Mucosa of rectum (tissue), 2 donors: ENCODE measurements around the gene FSTL3.
A peak's percentile ranks its signal among the peaks of the same experiment; 100 is the strongest.

Source experiments
- H3K27ac ChIP-seq, 2 donors: one replicate each; pipeline ENCODE4 v1.7.0; 2013; ENCODE audit warnings: inconsistent platforms in 2 of 2, low read depth in 2 of 2, low read length in 2 of 2
- H3K27me3 ChIP-seq, 2 donors: one replicate each; pipeline ENCODE4 v1.7.0; 2013; ENCODE audit warnings: low read length in 2 of 2; ENCODE audit not compliant: control insufficient read depth in 2 of 2, insufficient read depth in 2 of 2
- H3K36me3 ChIP-seq, 2 donors: one replicate each; pipeline ENCODE4 v1.7.0; 2013; ENCODE audit warnings: low read length in 2 of 2; ENCODE audit not compliant: control insufficient read depth in 2 of 2, insufficient read depth in 2 of 2
- H3K4me1 ChIP-seq, 2 donors: one replicate each; pipeline ENCODE4 v1.7.0; 2013; ENCODE audit warnings: low read length in 2 of 2, mild to moderate bottlenecking in 1 of 2; ENCODE audit not compliant: control insufficient read depth in 2 of 2, insufficient read depth in 2 of 2
- H3K4me3 ChIP-seq, 2 donors: one replicate each; pipeline ENCODE4 v1.7.0; 2013; ENCODE audit warnings: low read length in 2 of 2
- H3K9ac ChIP-seq, 2 donors: one replicate each; pipeline ENCODE4 v1.7.0; 2013; ENCODE audit warnings: low read length in 2 of 2, low read depth in 1 of 2, mild to moderate bottlenecking in 1 of 2
- H3K9me3 ChIP-seq, 2 donors: one replicate each; pipeline ENCODE4 v1.7.0; 2013; ENCODE audit warnings: low read length in 2 of 2; ENCODE audit not compliant: control insufficient read depth in 2 of 2
- donor health status: healthy.
- donor health status: Normal muscosa, but diverticular disease.

Gene FSTL3

GRCh38 chr19:674282-675151 is 1.7 kb upstream of the FSTL3 start:
- H3K4me1 ChIP-seq = peaks cover 12 to 13% of the 10 kb centered on the region in 2 donors
- no peak overlapping the region for H3K9ac ChIP-seq
- H3K36me3 ChIP-seq = no peaks in the 10 kb centered on the region
- no peak overlapping the region for H3K27ac ChIP-seq
- H3K9me3 ChIP-seq = no peaks in the 10 kb centered on the region
- peaks cover 4 to 8% of the 10 kb centered on the region in 2 donors for H3K27me3 ChIP-seq
- no peak overlapping the region for H3K4me3 ChIP-seq

GRCh38 chr19:676007-676338 is 219 bp upstream of the FSTL3 start:
- H3K9ac ChIP-seq = no peak overlapping the region

DNA sequence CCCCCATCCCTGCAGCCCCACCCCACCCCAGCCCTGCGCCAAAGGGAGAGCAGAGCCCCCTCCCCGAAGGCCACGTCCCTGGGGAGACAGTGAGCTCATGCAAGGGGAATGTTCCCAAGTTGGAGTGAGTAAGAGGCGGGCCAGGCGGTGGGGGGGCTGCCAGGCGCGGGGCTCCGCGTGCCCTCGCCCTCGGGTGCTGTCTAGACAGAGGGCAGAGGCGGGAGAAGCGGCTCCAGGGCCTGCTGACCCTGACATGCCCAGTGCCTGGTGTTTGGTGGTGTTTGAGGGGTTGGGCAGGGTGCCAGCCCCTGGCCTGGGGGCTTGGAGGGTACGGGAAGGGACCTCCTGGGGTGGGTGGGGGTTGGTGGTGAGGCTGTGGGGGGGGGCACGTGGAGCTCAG is 1.0 kb downstream of the FSTL3 start:
- Histone ChIP-seq H3K27me3 (peaks cover 3 to 8% of the 10 kb centered on the region in 2 donors), H3K27ac (peak overlapping the region; percentile 58 to 68), H3K9ac (no peak overlapping the region), H3K36me3 (no peaks in the 10 kb centered on the region), H3K9me3 (no peaks in the 10 kb centered on the region), H3K4me3 (no peak overlapping the region), H3K4me1 (peaks cover 13 to 14% of the 10 kb centered on the region in 2 donors)

More at GRCh38 chr19:676007-676338, 219 bp upstream of the FSTL3 start:
- H3K27me3 ChIP-seq = peaks cover 3 to 8% of the 10 kb centered on the region in 2 donors
- peaks cover 13 to 14% of the 10 kb centered on the region in 2 donors for H3K4me1 ChIP-seq
- peak overlapping the region in 1 of 2 donors; percentile 20 for H3K4me3 ChIP-seq
- no peaks in the 10 kb centered on the region for H3K36me3 ChIP-seq
- no peak overlapping the region for H3K27ac ChIP-seq
- H3K9me3 ChIP-seq = no peaks in the 10 kb centered on the region

GRCh38 chr19:677601-678436 is 1.6 kb downstream of the FSTL3 start:
- peak overlapping the region in 1 of 2 donors; percentile 22 for H3K4me3 ChIP-seq
- H3K27me3 ChIP-seq = peaks cover 3 to 8% of the 10 kb centered on the region in 2 donors
- peaks cover 13 to 14% of the 10 kb centered on the region in 2 donors for H3K4me1 ChIP-seq
- no peaks in the 10 kb centered on the region for H3K36me3 ChIP-seq
- no peak overlapping the region for H3K9ac ChIP-seq
- H3K27ac ChIP-seq = peak overlapping the region in 1 of 2 donors; percentile 68
- no peaks in the 10 kb centered on the region for H3K9me3 ChIP-seq

DNA sequence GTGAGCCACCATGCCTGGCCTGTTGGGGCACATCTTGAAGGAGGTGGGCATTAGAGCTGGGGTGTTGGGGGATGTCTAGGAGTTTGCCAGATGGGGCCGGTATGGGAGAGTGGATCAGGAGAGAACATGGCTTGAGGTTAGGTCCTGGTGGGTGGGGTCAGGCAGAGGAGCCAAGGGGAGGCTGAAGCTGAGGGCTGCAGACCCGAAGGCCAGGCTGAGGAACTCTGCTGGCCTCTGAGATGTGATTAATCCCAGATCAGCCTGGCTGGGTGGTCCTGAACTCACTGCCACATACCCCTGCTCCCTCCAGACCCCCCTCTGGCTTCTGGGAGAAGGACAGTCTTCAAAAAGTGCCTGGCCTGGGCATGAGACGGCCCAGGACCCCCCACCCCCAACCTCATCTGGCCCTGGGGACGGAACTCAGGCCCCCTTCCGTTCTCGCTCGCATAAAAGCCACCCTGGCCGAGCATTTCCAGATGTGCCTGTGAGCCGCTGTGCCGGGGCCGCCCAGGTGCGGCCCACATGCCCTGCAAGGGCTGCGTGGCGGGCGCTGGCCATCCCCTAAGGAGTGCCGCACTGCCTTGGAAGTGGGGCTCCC is 2.7 kb downstream of the FSTL3 start:
- Histone ChIP-seq H3K4me1 (peaks cover 13 to 14% of the 10 kb centered on the region in 2 donors), H3K4me3 (no peak overlapping the region), H3K27ac (peak overlapping the region in 1 of 2 donors; percentile 87), H3K36me3 (no peaks in the 10 kb centered on the region), H3K27me3 (peaks cover 3 to 8% of the 10 kb centered on the region in 2 donors), H3K9me3 (no peaks in the 10 kb centered on the region), H3K9ac (no peak overlapping the region)

DNA sequence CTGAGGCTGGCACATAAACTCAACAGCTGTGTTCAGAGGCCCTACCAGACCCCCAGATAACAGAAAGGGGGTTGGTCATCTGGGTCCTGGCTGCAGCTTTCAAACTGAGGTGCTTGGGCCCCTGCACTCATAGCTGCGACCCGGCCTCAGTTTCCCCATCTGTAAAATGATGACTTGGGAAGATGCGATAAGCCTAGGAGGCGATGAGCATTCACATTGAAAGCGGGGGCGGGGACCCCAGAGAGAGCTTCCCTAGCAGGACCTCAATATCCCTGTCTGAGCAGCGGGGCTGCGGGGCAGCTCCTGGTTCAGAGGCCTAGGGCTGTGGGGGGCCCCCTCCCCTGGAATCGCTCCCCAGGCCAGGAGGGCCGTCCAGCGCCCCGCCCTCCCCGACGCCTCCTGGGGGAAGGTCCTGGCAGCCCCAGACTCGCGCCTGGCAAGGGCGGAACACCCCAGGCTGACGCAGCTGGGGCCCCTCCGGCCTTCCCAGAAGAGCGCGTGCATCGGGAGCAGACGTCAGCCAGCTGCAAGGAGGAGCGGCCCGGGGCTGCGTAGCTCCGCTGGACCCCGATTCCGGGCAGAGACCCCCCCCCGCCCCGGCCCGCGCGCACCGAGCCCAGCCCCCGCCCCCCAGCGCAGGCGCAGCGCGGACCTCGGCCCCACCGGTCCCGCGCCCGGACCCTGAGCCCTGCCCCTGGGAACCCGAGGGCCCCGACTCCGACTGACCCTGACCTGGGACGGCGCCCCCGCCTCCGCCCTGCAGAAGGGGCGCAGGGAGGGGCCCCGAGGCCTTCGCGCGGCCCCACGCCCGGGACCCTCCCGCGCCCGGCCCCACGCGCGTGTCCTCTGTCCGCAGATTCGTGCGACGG is 3.5 kb downstream of the FSTL3 start:
- Histone ChIP-seq H3K9me3 (no peaks in the 10 kb centered on the region), H3K9ac (peak overlapping the region; percentile 65 to 78), H3K36me3 (no peaks in the 10 kb centered on the region), H3K27ac (peak overlapping the region; percentile 71 to 87), H3K4me1 (peaks cover 13 to 14% of the 10 kb centered on the region in 2 donors), H3K27me3 (peaks cover 3 to 8% of the 10 kb centered on the region in 2 donors), H3K4me3 (peak overlapping the region; percentile 44 to 66)

DNA sequence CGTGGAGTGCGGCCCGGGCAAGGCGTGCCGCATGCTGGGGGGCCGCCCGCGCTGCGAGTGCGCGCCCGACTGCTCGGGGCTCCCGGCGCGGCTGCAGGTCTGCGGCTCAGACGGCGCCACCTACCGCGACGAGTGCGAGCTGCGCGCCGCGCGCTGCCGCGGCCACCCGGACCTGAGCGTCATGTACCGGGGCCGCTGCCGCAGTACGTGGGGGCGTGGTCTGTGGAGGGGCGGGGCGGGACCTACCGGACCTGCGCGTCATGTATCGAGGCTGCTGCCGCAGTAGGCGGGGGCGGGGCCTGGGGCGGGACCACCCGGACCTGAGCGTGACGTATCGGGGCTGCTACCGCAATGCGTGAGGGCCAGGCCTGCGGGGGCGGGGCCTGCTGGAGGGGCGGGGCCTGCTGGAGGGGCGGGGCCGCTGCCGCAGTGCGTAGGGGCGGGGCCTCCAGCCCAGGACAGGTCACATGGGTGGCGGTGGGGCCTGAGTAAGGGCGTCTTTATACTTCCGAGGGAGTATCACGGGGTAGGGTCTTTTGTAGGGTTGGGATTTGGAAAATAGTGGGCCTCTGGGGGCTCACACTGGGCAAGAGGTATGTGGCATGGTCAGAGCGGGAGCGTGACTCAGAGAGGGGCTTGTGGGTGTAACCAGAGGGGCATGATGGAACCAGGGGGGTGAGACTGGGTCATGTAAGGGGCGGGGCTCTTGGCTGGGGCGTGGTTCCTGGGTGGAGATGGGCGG is 4.3 kb downstream of the FSTL3 start:
- H3K36me3 ChIP-seq = no peaks in the 10 kb centered on the region
- H3K27me3 ChIP-seq = peaks cover 3 to 8% of the 10 kb centered on the region in 2 donors
- H3K27ac ChIP-seq = peak overlapping the region; percentile 87 to 88
- peaks cover 10 to 12% of the 10 kb centered on the region in 2 donors for H3K4me1 ChIP-seq
- no peaks in the 10 kb centered on the region for H3K9me3 ChIP-seq
- peak overlapping the region; percentile 65 to 78 for H3K9ac ChIP-seq
- H3K4me3 ChIP-seq = peak overlapping the region; percentile 66 to 71

DNA sequence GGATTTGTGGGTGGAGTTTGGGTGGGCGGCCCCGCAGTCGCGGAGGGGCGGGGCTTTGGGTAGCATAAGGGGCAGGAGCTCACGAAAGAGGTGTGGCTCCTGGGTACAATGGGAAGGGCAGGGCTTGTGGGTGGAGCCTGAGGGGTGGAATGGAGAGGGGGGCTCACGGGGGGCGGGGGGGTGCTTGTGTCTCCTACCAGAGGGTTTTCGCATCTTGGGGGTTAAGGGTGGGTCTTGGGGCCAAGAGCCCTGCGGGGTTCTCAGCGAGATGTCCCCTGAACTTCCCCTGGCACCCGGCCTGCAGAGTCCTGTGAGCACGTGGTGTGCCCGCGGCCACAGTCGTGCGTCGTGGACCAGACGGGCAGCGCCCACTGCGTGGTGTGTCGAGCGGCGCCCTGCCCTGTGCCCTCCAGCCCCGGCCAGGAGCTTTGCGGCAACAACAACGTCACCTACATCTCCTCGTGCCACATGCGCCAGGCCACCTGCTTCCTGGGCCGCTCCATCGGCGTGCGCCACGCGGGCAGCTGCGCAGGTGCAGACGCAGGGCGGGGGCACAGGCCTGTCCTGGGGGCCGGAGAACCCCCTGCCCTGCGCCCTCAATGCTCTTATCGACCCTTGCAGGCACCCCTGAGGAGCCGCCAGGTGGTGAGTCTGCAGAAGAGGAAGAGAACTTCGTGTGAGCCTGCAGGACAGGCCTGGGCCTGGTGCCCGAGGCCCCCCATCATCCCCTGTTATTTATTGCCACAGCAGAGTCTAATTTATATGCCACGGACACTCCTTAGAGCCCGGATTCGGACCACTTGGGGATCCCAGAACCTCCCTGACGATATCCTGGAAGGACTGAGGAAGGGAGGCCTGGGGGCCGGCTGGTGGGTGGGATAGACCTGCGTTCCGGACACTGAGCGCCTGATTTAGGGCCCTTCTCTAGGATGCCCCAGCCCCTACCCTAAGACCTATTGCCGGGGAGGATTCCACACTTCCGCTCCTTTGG is 5.1 kb downstream of the FSTL3 start:
- Histone ChIP-seq H3K9ac (no peak overlapping the region), H3K9me3 (no peaks in the 10 kb centered on the region), H3K27me3 (peaks cover 3 to 8% of the 10 kb centered on the region in 2 donors), H3K36me3 (no peaks in the 10 kb centered on the region), H3K4me1 (peaks cover 5 to 7% of the 10 kb centered on the region in 2 donors), H3K27ac (peak overlapping the region; percentile 83 to 88), H3K4me3 (peak overlapping the region in 1 of 2 donors; percentile 65)
